SK-N-SH (cell line): ENCODE results near the gene SLC35F4. TPM values are rescaled to one million over a fixed set of nuclear protein-coding genes. Genes with fewer than 3 reads are reported as not detected.

ENCODE experiments used
- CTCF ChIA-PET: fragments of 300-600, 350-600 bp; formaldehyde crosslinking; extraction: SDS; loops from one replicate; lab custom pipeline; 2021; lab: Yijun Ruan, JAX
- POLR2A ChIA-PET: fragments of 350-600 bp; sonication (Branson Sonifier 250); formaldehyde crosslinking; extraction: SDS; loops from one replicate; lab custom pipeline; 2020; ENCODE audit warnings: antibody characterized with exemption, inconsistent platforms; lab: Yijun Ruan, JAX
- DNase-seq: peaks from one replicate; pipeline ENCODE4 v3.0.0; 2012
- H2AFZ ChIP-seq: fragments of 200-600 bp; sonication (generic); 2 replicates; pipeline ENCODE4 v1.8.1; 2016; ENCODE audit warnings: antibody characterized with exemption, mild to moderate bottlenecking, low read depth
- H3F3A ChIP-seq: fragments of 200-600 bp; sonication (generic); replicated peaks from 2 replicates; pipeline ENCODE3; 2016; ENCODE audit warnings: antibody characterized with exemption, mild to moderate bottlenecking; ENCODE audit not compliant: insufficient read depth
- H3K27ac ChIP-seq, 2 experiments: fragments of 200-500 bp in 1 of 2; fragments of 200-600 bp in 1 of 2; sonication (Bioruptor generic) in 1 of 2; sonication (generic), shearing (Covaris generic) in 1 of 2; 2 replicates each; pipeline versions ENCODE4 v1.5.1 to v1.6.1; 2014 to 2016; ENCODE audit warnings: low read depth in 2 of 2, inconsistent platforms in 1 of 2, low read length in 1 of 2, mild to moderate bottlenecking in 1 of 2, mixed read lengths in 1 of 2
- H3K27me3 ChIP-seq: fragments of 200-600 bp; sonication (generic), shearing (Covaris generic); 2 replicates; pipeline ENCODE4 v1.6.1; 2016; ENCODE audit warnings: mixed run types; ENCODE audit not compliant: insufficient read depth
- H3K36me3 ChIP-seq, 2 experiments: fragments of 200-500 bp in 1 of 2; fragments of 200-600 bp in 1 of 2; sonication (Bioruptor generic) in 1 of 2; sonication (generic) in 1 of 2; replicated peaks in 1 of 2; 2 replicates each; pipeline versions ENCODE3 to v1.5.1; 2014 to 2016; ENCODE audit warnings: low read length in 1 of 2, mild to moderate bottlenecking in 1 of 2; ENCODE audit not compliant: insufficient read depth in 2 of 2, control insufficient read depth in 1 of 2
- H3K4me1 ChIP-seq, 2 experiments: fragments of 200-500 bp in 1 of 2; fragments of 200-600 bp in 1 of 2; sonication (Bioruptor generic) in 1 of 2; sonication (generic), shearing (Covaris generic) in 1 of 2; 2 replicates each; pipeline versions ENCODE4 v1.5.1 to v1.6.1; 2014 to 2016; ENCODE audit warnings: low read depth in 1 of 2, low read length in 1 of 2, mixed run types in 1 of 2; ENCODE audit not compliant: insufficient read depth in 2 of 2, control insufficient read depth in 1 of 2
- H3K4me2 ChIP-seq: fragments of 200-600 bp; sonication (generic), shearing (Covaris generic); 2 replicates; pipeline ENCODE4 v1.6.1; 2017; ENCODE audit warnings: mixed run types
- H3K4me3 ChIP-seq, 2 experiments: fragments of 200-500 bp in 1 of 2; fragments of 200-600 bp in 1 of 2; sonication (Bioruptor generic) in 1 of 2; sonication (generic), shearing (Covaris generic) in 1 of 2; 2 replicates each; pipeline versions ENCODE4 v1.5.1 to v1.8.1; 2014 to 2016; ENCODE audit warnings: low read depth in 2 of 2, inconsistent platforms in 1 of 2, low read length in 1 of 2, mild to moderate bottlenecking in 1 of 2, mixed read lengths in 1 of 2, moderate library complexity in 1 of 2
- H3K79me2 ChIP-seq: fragments of 200-600 bp; sonication (generic); 2 replicates; pipeline ENCODE4 v1.8.1; 2017; ENCODE audit warnings: mild to moderate bottlenecking; ENCODE audit not compliant: insufficient read depth
- H3K9ac ChIP-seq: fragments of 200-600 bp; sonication (generic); 2 replicates; pipeline ENCODE4 v1.6.1; 2017; ENCODE audit warnings: mixed run types
- H3K9me2 ChIP-seq: fragments of 200-600 bp; sonication (generic); 2 replicates; pipeline ENCODE4 v1.6.1; 2017; ENCODE audit warnings: mixed run types
- H3K9me3 ChIP-seq: fragments of 200-600 bp; sonication (generic); 2 replicates; pipeline ENCODE4 v1.6.1; 2017; ENCODE audit warnings: mixed run types, mild to moderate bottlenecking, moderate library complexity
- H4K20me1 ChIP-seq: fragments of 200-600 bp; sonication (generic); 2 replicates; pipeline ENCODE4 v1.6.1; 2017; ENCODE audit warnings: mild to moderate bottlenecking, mixed run types; ENCODE audit not compliant: insufficient read depth
- ELF1 ChIP-seq: IDR thresholded peaks from 2 replicates; pipeline ENCODE4 v1.4.0; 2012
- EP300 ChIP-seq, 2 experiments: IDR thresholded peaks; 2 replicates each; pipeline versions ENCODE4 v1.4.0 to v1.6.1; 2012; ENCODE audit warnings: borderline replicate concordance in 1 of 2, low read depth in 1 of 2, low read length in 1 of 2
- EZH2phosphoT487 ChIP-seq: fragments of 200-600 bp; sonication (generic); IDR thresholded peaks from 2 replicates; pipeline ENCODE4 v1.6.1; 2017; ENCODE audit warnings: low read depth, mixed run types, mild to moderate bottlenecking, antibody characterized with exemption, moderate library complexity, borderline replicate concordance
- GATA2 ChIP-seq: sonication (generic); formaldehyde crosslinking; IDR thresholded peaks from 2 replicates; pipeline ENCODE4 v1.5.0; 2020; ENCODE audit warnings: mild to moderate bottlenecking, missing genetic modification reagents
- MAX ChIP-seq: IDR thresholded peaks from 2 replicates; pipeline ENCODE4 v1.4.0; 2012; ENCODE audit warnings: low read depth
- MEF2A ChIP-seq: IDR thresholded peaks from 2 replicates; pipeline ENCODE4 v1.4.0; 2012; ENCODE audit warnings: low read depth, borderline replicate concordance
- MXI1 ChIP-seq: IDR thresholded peaks from 2 replicates; pipeline ENCODE4 v1.6.1; 2012; ENCODE audit warnings: mild to moderate bottlenecking, low read depth, low read length, improper control_type of control experiment
- NFIC ChIP-seq: IDR thresholded peaks from 2 replicates; pipeline ENCODE4 v1.4.0; 2012; ENCODE audit warnings: borderline replicate concordance
- PBX3 ChIP-seq: IDR thresholded peaks from 2 replicates; pipeline ENCODE4; 2012
- POLR2AphosphoS5 ChIP-seq: IDR thresholded peaks from 2 replicates; pipeline ENCODE4 v1.6.1; 2012; ENCODE audit warnings: low read depth, low read length
- RAD21 ChIP-seq: IDR thresholded peaks from 2 replicates; pipeline ENCODE4 v1.6.1; 2012; ENCODE audit warnings: mild to moderate bottlenecking, low read length
- RCOR1 ChIP-seq: fragments of 150-350 bp; IDR thresholded peaks from 2 replicates; pipeline ENCODE4 v1.6.1; 2017; ENCODE audit warnings: antibody characterized with exemption, low read length
- RFX5 ChIP-seq: IDR thresholded peaks from 2 replicates; pipeline ENCODE4 v1.6.1; 2012; ENCODE audit warnings: mild to moderate bottlenecking, improper control_type of control experiment, low read length
- SIN3A ChIP-seq: IDR thresholded peaks from 2 replicates; pipeline ENCODE4 v1.6.1; 2012; ENCODE audit warnings: low read depth, mild to moderate bottlenecking, low read length, moderate library complexity, borderline replicate concordance
- SMC3 ChIP-seq: IDR thresholded peaks from 2 replicates; pipeline ENCODE4 v1.6.1; 2012; ENCODE audit warnings: low read depth, low read length, improper control_type of control experiment
- TAF1 ChIP-seq: IDR thresholded peaks from 2 replicates; pipeline ENCODE4 v1.6.1; 2012; ENCODE audit warnings: low read depth, mild to moderate bottlenecking, low read length, moderate library complexity, borderline replicate concordance
- TCF12 ChIP-seq: IDR thresholded peaks from 2 replicates; pipeline ENCODE4 v1.4.0; 2012
- TEAD4 ChIP-seq: IDR thresholded peaks from 2 replicates; pipeline ENCODE4 v1.4.0; 2012; ENCODE audit warnings: mild to moderate bottlenecking, borderline replicate concordance; ENCODE audit not compliant: insufficient read depth
- YY1 ChIP-seq: IDR thresholded peaks from 2 replicates; pipeline ENCODE4 v1.4.0; 2012; ENCODE audit warnings: low read depth, mild to moderate bottlenecking
- ZBTB33 ChIP-seq: IDR thresholded peaks from 2 replicates; pipeline ENCODE4 v1.4.0; 2012; ENCODE audit warnings: low read depth, borderline replicate concordance
- WGBS: methylation state at CpG from one replicate; pipeline ENCODE4 v1.1.6; 2017; ENCODE audit warnings: low lambda C conversion rate; 5-methylcytosine and 5-hydroxymethylcytosine counted together
- polyA plus RNA-seq, 3 experiments: library from polyadenylated mRNA; depleted of rRNA; stranded (reverse); fragments of >200 nt; gene quantifications; 2 replicates each; pipeline ENCODE4 v1.2.3, GENCODE V29; 2012

Gene SLC35F4
- polyA plus RNA-seq, 1 of the 3 experiments (the other 2 are of a cell fraction), result not detected

DNA sequence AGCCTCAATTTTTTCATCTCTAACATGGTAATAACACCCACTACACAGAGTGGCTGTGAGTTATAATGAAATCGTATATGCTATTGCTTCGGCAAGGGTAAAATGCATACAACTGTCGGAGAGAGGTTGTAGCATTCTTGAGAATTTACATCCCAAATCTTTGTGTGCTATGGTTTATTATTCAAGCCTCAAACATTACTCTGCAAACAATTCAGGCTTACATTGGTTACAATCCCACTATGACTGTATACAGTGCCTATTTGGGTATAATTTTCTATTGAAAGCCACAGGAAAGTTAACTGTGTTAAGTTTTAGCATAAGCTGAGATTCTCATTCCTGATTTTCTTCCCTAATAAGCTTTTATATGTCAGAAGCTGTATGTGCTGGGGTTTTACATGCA lies 20.6 kb downstream of the SLC35F4 start:
- H3K4me2 ChIP-seq, result no peak overlapping the region
- H3K9me3 ChIP-seq, result no peaks in the 10 kb centered on the region
- H3K9ac ChIP-seq, result no peak overlapping the region
- no peak overlapping the region for H2AFZ ChIP-seq
- CTCF ChIA-PET, result no interaction called here
- 31% methylated on average over 3 of the region's 3 CpGs for WGBS
- H3K36me3 ChIP-seq, result no peaks in the 10 kb centered on the region
- H3K27me3 ChIP-seq, result no peaks in the 10 kb centered on the region; the same call in 1 of the 2 replicates
- no peak overlapping the region for H3K27ac ChIP-seq
- no peak for DNase-seq
- no peaks in the 10 kb centered on the region for H3K79me2 ChIP-seq
- H3F3A ChIP-seq, result no peaks in the 10 kb centered on the region
- H3K9me2 ChIP-seq, result no peaks in the 10 kb centered on the region
- no peaks in the 10 kb centered on the region for H4K20me1 ChIP-seq
- H3K4me3 ChIP-seq, result no peak overlapping the region
- POLR2A ChIA-PET, result no interaction called here
- peaks cover 0 to 17% of the 10 kb centered on the region in 2 experiments; a peak in 2 of 4 replicates for H3K4me1 ChIP-seq
- TF ChIP-seq RAD21 (no peak), NFIC (no peak), SIN3A (no peak), MEF2A (no peak), TEAD4 (no peak), MXI1 (no peak), GATA2 (CRISPR knock-in tag) (no peak), SMC3 (no peak), PBX3 (no peak), RFX5 (no peak), POLR2AphosphoS5 (no peak), EZH2phosphoT487 (no peak), EP300 (IDR thresholded peaks at IDR 0.05; ENCODE audit: borderline replicate concordance in 1 of 2, low read depth in 1 of 2, low read length in 1 of 2) (no peak), ZBTB33 (no peak), ELF1 (no peak), RCOR1 (no peak), TCF12 (no peak)

DNA sequence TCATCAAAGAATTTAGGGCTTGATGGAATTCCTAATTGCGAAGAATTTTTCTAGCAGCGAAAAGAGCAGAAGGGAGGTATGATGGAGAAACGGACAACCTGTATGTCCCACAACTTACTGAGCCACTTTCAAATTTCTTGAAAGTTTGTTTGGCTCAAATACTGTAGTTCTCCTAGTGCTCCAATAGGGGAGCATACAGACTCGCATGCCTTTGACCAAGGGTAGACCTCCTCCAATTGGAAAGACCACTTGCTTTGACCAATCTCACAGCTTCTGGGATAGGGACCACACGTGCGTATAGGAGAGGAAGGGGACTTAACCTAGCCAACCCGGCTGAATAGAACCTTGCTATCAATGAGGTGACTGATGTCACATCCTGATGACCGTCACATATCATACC lies 28.6 kb downstream of the SLC35F4 start:
- peaks cover 15% of the 10 kb centered on the region for H3F3A ChIP-seq
- no peaks in the 10 kb centered on the region for H3K9me3 ChIP-seq
- no peaks in the 10 kb centered on the region for H3K79me2 ChIP-seq
- H2AFZ ChIP-seq, result no peak overlapping the region
- H3K9me2 ChIP-seq, result no peaks in the 10 kb centered on the region
- H3K27ac ChIP-seq, result no peak overlapping the region
- peaks cover 0 to 20% of the 10 kb centered on the region in 2 experiments; a peak in 1 of 4 replicates for H3K4me1 ChIP-seq
- TF ChIP-seq MAX, result no peak
- TF ChIP-seq YY1, result no peak
- TF ChIP-seq TAF1, result no peak
- no peak for TF ChIP-seq EP300 (IDR thresholded peaks at IDR 0.05; ENCODE audit: borderline replicate concordance in 1 of 2, low read depth in 1 of 2, low read length in 1 of 2)
- no peak for DNase-seq
- H3K4me2 ChIP-seq, result no peak overlapping the region
- H3K4me3 ChIP-seq, result no peak overlapping the region
- 29% methylated on average over 8 of the region's 8 CpGs for WGBS
- ChIA-PET CTCF (no interaction called here), POLR2A (no interaction called here)
- H3K9ac ChIP-seq, result no peak overlapping the region
- no peaks in the 10 kb centered on the region for H3K27me3 ChIP-seq
- no peaks in the 10 kb centered on the region for H3K36me3 ChIP-seq
- no peaks in the 10 kb centered on the region for H4K20me1 ChIP-seq
